ENCODE data around the gene GGT1.
"Not testable (repeated sequence)": the region's sequence is repeated elsewhere in the genome, so short reads cannot be mapped to it uniquely, and the experiment has no call there.

Gene GGT1

DNA sequence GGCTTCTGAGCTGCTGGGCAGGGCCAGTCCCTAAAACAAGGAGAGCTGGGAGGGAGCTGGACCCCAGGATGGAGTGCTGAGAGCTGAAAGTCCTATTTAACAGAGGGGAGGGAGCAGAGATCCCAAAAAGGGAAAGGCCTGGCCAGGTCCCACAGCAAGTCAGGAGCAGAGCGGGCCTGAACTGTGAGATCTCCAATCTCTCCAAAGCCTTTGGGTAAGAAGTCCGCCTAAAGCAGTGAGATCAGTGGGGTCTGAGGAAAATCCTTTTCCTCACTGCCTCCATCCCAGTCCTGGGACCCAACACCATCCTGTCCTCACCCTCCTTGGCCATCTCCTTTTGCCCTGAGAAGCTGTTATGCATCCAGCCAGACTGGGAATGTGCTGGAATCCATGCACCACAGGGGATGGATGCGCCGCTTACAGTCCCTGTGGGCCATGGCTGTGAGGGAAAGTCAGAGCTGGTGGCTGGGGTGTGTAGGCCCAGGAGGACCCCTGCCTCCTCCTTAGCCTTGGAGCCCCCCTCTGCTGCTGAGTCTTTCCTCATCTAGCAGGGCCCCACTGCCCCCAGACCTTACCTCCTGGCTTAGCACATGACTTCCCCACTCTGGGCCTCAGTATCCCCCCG, 18.7 kb upstream of the GGT1 start:
- no peak for DNase-seq

- no peak for DNase-seq
These were observed 18.1 kb upstream of the GGT1 start for GRCh38 chr22:24584871-24585411.

DNA sequence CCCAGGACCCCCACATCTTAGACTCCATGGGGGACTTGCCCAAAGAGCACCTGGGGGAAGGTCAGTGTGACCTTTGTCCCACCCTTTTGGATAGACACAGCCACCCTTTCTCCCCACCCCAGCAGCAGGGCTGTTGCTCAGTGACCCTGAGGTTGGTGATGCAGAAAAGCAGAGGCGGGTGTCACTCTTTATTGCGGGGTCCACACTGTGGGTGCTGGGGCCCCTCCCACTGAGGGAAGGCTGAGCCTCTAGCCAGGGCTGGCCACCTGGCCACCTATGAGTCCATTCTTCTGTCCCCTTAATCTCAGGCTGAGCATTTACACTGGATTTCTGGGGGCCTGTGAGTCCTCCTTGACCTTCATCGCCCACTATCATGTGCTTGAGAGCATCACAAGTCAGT, 17.5 kb upstream of the GGT1 start:
- DNase-seq, result no peak

GRCh38 chr22:24585927-24586546, 17.0 kb upstream of the GGT1 start:
- no peak for DNase-seq

GRCh38 chr22:24587251-24587650, 15.7 kb upstream of the GGT1 start:
- DNase-seq, result no peak

DNA sequence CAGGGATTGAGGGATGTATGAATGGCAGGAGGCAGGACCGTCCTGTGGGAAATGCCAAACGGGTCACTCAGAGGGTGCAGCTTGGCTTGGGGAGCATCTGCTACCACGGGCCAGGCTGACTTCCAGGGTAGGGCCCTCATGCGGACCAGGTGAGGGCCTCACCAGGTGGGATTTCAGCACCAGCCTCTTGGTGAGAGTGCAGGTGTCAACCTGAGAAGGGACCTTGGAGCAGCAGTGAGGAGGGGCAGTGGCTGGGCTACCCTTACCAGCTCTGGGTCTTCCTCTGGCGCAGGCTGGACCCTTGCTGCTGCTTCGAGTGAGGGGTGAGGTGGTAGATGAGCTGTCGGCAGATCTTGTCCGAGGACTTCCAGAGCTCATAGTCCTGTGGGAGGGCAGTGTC, 15.0 kb upstream of the GGT1 start:
- no peak for DNase-seq

DNA sequence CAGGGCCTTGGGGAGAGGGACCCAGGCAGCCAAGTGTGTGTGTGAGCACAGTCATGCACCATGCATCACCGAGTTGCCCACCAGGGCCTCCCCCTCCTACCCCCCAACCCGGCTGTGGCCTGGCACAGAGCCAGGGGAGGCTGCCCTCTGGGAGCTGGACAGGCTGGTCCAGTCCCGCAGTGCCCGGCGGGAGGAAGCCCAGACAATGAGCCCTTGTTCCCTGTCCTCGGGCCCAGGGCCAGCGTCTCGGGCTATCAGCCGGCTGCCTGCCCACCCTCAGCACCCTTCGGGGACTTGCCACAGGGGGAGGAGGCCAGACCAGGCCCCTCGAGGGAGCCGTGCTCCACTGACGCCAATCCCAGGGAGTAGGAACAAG, 14.6 kb upstream of the GGT1 start:
- DNase-seq, result no peak

DNA sequence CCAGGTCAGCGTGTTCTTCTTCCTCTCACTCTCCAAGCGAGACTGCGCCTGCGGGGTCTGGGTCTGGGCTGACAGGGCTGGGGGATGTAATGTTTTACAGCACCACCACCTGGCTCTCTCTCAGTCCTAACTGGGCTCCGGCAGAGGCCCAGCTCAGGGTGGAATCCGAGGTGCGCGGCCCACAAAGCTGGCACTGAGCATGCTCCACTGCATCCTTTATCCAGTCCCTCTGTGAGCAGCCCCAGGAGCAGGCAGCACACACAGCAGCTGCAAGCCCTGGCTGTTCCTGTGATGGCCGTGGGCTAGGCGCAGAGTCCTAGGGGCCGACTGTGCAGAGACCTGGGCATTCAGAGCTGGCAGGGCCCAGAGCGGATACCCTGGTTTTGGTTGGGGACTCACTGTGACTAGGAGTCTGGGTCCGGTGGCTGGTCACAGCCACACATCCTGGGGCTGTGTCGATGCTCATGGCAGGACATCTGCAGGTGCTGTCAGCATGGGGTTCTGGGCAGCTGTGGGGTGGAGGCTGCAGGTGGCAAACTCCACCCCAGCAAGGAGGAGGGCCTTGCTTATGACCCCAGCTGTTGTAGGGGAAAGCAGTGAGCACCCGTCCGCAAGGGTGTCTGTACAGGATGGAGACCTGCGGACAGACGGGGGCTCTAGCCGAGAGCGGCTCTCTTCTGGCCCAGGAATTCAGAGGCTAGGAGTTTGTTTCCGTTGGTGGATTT, 14.1 kb upstream of the GGT1 start:
- no peak for DNase-seq

- no peak for DNase-seq
These were observed 13.4 kb upstream of the GGT1 start for GRCh38 chr22:24589518-24590030.

DNA sequence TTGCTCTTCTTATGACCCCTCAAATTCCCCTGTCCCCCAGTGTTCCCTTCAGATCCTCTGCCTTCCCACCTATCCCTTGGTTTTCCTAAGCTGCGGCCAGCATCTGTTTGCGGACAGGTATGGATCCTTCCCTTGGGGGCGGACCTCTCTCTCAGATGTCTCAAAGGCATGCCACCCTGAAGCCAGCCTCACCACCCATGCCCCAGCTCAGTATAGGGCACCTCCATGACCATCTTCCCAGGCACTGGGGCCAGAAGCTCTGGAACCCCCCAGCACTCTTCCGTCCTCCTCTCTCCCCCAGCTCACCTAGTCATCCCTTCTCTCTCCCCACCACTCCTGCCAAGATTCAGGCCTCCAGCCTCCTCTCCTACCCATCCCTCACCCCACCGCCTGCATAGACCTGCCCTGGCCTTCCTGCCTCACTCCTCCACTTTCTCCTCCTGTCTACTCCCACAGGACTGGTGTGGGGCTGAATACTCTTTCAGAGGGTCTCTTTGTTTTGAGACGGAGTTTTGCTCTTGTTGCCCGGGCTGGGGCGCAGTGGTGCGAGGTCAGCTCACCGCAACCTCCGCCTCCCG, 12.3 kb upstream of the GGT1 start:
- DNase-seq, result no peak

DNA sequence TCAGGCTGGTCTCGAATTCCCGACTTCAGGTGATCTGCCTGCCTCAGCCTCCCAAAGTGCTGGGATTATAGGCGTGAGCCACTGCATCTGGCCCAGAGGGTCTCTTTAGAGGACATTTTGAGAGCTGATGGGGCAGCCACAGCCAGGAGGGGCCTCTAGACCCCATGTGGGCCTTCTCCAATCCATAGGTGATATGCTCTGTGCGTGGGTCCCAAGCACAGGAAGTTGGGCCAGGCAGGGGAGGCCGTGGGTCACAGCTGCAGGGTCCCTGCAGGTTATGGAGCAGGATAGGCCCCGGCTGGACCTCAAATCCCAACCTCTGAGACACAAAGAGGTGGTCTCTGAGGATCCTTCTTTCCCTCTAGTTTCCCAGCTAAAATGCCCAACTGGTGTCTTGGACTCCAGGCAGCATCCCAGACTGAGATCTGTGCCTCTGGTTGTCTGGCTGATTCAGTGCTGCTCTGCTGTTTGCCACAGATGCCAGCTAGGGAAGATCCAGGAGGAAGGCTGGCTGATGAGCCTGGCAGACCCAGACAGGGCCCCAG, 11.6 kb upstream of the GGT1 start:
- no peak for DNase-seq

DNA sequence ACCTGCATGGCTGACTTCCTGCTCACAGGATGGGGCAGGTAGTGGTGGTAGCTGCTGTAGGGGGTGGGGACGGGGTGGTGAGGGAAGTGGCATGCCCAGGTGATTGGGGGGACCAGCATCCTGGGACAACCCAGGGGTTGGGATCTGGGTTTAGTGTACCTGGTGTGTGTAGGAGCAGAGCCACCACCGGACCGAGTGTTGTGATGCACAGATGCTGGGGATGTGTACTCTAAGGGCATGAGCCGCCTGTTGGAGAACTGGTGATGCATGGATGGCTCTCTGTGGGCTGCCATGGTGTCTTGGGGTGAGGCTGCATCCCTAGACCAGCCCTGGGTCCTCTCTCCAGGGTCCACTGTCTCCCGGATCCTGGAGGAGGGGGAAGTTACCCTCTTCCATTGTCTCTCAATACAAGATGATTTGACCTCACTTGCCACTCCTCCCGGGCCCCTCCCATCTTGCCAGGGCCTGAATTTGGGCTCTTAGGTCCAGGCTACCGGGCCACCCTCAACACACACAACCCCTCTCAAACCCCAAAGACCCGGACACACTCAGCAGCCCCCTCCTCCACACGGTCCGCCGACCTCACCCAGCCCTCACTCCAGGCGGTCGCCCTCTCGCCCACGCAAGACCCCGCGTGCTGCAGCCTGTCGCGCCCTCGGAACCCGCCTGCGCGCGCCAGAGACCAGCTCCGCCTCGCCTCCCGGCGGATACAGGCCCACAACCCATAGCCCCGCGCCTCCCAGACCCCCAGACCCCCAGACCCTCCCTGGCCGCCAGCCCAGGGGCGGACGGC, 10.7 kb upstream of the GGT1 start:
- DNase-seq, result no peak

- no peak for DNase-seq
These were observed 10.0 kb upstream of the GGT1 start, which contains the start of gene LRRC75B for GRCh38 chr22:24592851-24593558. TSS of gene LRRC75B (minus strand) at chr22:24593073. CDS start at chr22:24593039, 34 bp downstream.

GRCh38 chr22:24593559-24593835, 9.5 kb upstream of the GGT1 start:
- not testable (repeated sequence) for DNase-seq

- no peak for DNase-seq
These were observed 9.0 kb upstream of the GGT1 start for GRCh38 chr22:24593836-24594568.

DNA sequence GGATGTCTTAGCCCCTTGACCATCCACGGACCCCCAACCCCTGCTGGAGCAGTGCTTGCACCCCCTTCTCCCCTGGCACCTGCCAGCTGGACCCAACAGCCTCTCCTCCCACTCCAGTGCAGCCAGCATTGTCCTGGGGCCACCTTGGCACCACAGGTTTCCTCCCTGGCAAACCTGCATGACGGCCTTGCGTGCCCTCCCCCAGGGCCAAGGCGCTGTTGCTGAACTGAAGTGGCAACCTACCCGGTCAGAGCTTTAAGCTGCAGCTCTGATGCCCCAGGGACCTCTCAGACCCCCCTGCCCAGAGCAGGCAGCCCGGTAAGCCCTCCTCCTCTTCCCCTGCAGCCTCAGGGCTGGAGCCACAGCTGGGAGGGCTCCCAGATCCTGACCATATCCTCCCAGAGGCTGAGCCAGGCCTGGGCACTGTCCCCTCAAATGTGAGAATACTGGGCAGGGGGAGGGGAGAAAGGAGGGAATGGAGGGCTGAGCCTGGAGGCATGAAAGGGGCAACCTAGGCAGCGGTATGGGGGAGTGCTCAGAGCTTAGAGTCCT, 8.3 kb upstream of the GGT1 start:
- no peak for DNase-seq

DNA sequence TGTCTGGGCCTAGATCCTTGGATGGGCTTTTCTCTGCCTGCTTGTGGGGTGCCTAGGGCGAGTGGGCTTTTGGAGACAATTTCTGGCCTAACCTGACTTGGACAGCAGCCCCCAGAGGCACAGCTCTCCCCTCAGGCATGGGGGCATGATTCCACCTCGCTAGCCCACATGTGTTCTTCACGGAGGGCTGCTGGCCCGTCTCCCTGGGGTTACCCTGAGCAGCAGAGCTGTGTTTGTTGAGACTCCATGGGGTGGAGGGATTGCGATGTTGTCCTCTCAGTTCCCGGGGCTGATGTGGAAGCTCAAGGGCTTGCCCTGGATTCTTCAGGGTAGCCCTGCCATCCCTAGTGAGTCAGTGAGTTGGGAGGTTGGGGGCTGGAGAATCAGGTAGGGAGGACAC, 7.8 kb upstream of the GGT1 start:
- DNase-seq, result no peak

GRCh38 chr22:24595863-24596262, 7.1 kb upstream of the GGT1 start:
- no peak for DNase-seq

- DNase-seq, result not testable (repeated sequence)
These were observed 5.9 kb upstream of the GGT1 start for GRCh38 chr22:24597076-24597475.

GRCh38 chr22:24599514-24599913, 3.5 kb upstream of the GGT1 start:
- no peak for DNase-seq
